SK-N-MC (cell line): ENCODE measurements around the gene CDC42EP5.
"Not testable (repeated sequence)": the region's sequence is repeated elsewhere in the genome, so short reads cannot be mapped to it uniquely, and the experiment has no call there.

ENCODE experiments used
- DNase-seq: peaks from one replicate; pipeline ENCODE4 v3.0.0-alpha.2; 2011; ENCODE audit warnings: low read depth, low spot score
- H3K27ac ChIP-seq: fragments of 200-600 bp; sonication (generic); 2 replicates; pipeline ENCODE4 v1.5.1; 2016; ENCODE audit warnings: mixed run types
- H3K36me3 ChIP-seq: fragments of 200-600 bp; sonication (generic); 2 replicates; pipeline ENCODE4 v1.6.1; 2017; ENCODE audit warnings: antibody characterized with exemption, low read length, mixed read lengths; ENCODE audit not compliant: insufficient read depth
- H3K4me3 ChIP-seq: fragments of 200-600 bp; sonication (generic); 2 replicates; pipeline ENCODE4 v1.5.1; 2016
- H3K9ac ChIP-seq: fragments of 200-600 bp; sonication (generic); 2 replicates; pipeline ENCODE4 v1.8.0; 2017; ENCODE audit warnings: mixed run types, mixed read lengths; ENCODE audit not compliant: insufficient read length
- H3K9me3 ChIP-seq: fragments of 200-600 bp; sonication (generic); 2 replicates; pipeline ENCODE4 v1.6.1; 2017; ENCODE audit warnings: low read depth, mild to moderate bottlenecking, antibody characterized with exemption, low read length, moderate library complexity, mixed read lengths
- EZH2 ChIP-seq: fragments of 200-600 bp; sonication (generic); IDR thresholded peaks from one replicate; pipeline ENCODE4 v1.6.1; 2017; ENCODE audit warnings: antibody characterized with exemption
- FOXP2 ChIP-seq: optimal IDR thresholded peaks from 2 replicates; pipeline ENCODE3; 2011; ENCODE audit warnings: mild to moderate bottlenecking, moderate library complexity; ENCODE audit not compliant: insufficient read depth; ENCODE audit errors: extremely low read length, control extremely low read depth
- POLR2AphosphoS5 ChIP-seq: IDR thresholded peaks from 2 replicates; pipeline ENCODE4 v1.6.1; 2012; ENCODE audit warnings: mild to moderate bottlenecking, low read depth, low read length, borderline replicate concordance

CDC42EP5 gene

GRCh38 chr19:54507824-54508223 lies 34.7 kb upstream of the CDC42EP5 start:
- H3K9me3 ChIP-seq = no peaks in the 10 kb centered on the region
- H3K4me3 ChIP-seq = no peak overlapping the region
- H3K9ac ChIP-seq = no peak overlapping the region
- H3K27ac ChIP-seq = no peak overlapping the region
- no peak for DNase-seq
- TF ChIP-seq POLR2AphosphoS5 (no peak), EZH2 (no peak), FOXP2 (no peak)
- no peaks in the 10 kb centered on the region for H3K36me3 ChIP-seq

GRCh38 chr19:54507038-54507717 lies 34.1 kb upstream of the CDC42EP5 start:
- not testable (repeated sequence) for H3K36me3 ChIP-seq, H3K4me3 ChIP-seq, DNase-seq, H3K27ac ChIP-seq, H3K9me3 ChIP-seq, H3K9ac ChIP-seq

- H3K36me3 ChIP-seq = no peaks in the 10 kb centered on the region
- DNase-seq = no peak
- TF ChIP-seq FOXP2 = no peak
- H3K9ac ChIP-seq = no peak overlapping the region
- H3K27ac ChIP-seq = no peak overlapping the region
- no peaks in the 10 kb centered on the region for H3K9me3 ChIP-seq
- H3K4me3 ChIP-seq = no peak overlapping the region
These were observed 33.0 kb upstream of the CDC42EP5 start for GRCh38 chr19:54506079-54506478.

GRCh38 chr19:54505542-54505941 lies 32.4 kb upstream of the CDC42EP5 start:
- H3K9ac ChIP-seq, H3K36me3 ChIP-seq, H3K9me3 ChIP-seq, DNase-seq, H3K27ac ChIP-seq, H3K4me3 ChIP-seq: not testable (repeated sequence)

GRCh38 chr19:54502518-54503048 lies 29.5 kb upstream of the CDC42EP5 start, which contains the start of gene LAIR2:
Gene LAIR2 (plus strand): TSS chr19:54502831. CDS start chr19:54502919, 88 bp downstream.
- Histone ChIP-seq H3K9ac (no peak within 1 kb of the TSS), H3K9me3 (no peaks in the 10 kb centered on the region), H3K4me3 (no peak within 1 kb of the TSS), H3K27ac (no peak within 1 kb of the TSS), H3K36me3 (no peaks in the 10 kb centered on the region)
- TF ChIP-seq FOXP2 (no peak), EZH2 (no peak), POLR2AphosphoS5 (no peak)
- no peak for DNase-seq

- H3K4me3 ChIP-seq, H3K9ac ChIP-seq, H3K27ac ChIP-seq, H3K9me3 ChIP-seq, DNase-seq, H3K36me3 ChIP-seq: not testable (repeated sequence)
These were observed 25.3 kb upstream of the CDC42EP5 start for GRCh38 chr19:54498451-54498772.

GRCh38 chr19:54497747-54498450 lies 24.8 kb upstream of the CDC42EP5 start:
- not testable (repeated sequence) for H3K27ac ChIP-seq, H3K9me3 ChIP-seq, H3K9ac ChIP-seq, DNase-seq, H3K4me3 ChIP-seq, H3K36me3 ChIP-seq

- not testable (repeated sequence) for H3K36me3 ChIP-seq, H3K27ac ChIP-seq, H3K9me3 ChIP-seq, H3K9ac ChIP-seq, DNase-seq, H3K4me3 ChIP-seq
These were observed 22.2 kb upstream of the CDC42EP5 start for GRCh38 chr19:54495284-54495683.

- H3K9ac ChIP-seq = no peak overlapping the region
- H3K27ac ChIP-seq = no peak overlapping the region
- no peaks in the 10 kb centered on the region for H3K9me3 ChIP-seq
- DNase-seq = no peak
- TF ChIP-seq POLR2AphosphoS5 = no peak
- no peak for TF ChIP-seq FOXP2
- TF ChIP-seq EZH2 = no peak
- no peak overlapping the region for H3K4me3 ChIP-seq
- no peaks in the 10 kb centered on the region for H3K36me3 ChIP-seq
These were observed 21.0 kb upstream of the CDC42EP5 start for GRCh38 chr19:54493967-54494585.

- H3K27ac ChIP-seq, H3K4me3 ChIP-seq, H3K36me3 ChIP-seq, H3K9me3 ChIP-seq, DNase-seq, H3K9ac ChIP-seq: not testable (repeated sequence)
These were observed 20.0 kb upstream of the CDC42EP5 start for GRCh38 chr19:54493056-54493455.
